Measurements from ENCODE around the gene ZSCAN12.

DNA sequence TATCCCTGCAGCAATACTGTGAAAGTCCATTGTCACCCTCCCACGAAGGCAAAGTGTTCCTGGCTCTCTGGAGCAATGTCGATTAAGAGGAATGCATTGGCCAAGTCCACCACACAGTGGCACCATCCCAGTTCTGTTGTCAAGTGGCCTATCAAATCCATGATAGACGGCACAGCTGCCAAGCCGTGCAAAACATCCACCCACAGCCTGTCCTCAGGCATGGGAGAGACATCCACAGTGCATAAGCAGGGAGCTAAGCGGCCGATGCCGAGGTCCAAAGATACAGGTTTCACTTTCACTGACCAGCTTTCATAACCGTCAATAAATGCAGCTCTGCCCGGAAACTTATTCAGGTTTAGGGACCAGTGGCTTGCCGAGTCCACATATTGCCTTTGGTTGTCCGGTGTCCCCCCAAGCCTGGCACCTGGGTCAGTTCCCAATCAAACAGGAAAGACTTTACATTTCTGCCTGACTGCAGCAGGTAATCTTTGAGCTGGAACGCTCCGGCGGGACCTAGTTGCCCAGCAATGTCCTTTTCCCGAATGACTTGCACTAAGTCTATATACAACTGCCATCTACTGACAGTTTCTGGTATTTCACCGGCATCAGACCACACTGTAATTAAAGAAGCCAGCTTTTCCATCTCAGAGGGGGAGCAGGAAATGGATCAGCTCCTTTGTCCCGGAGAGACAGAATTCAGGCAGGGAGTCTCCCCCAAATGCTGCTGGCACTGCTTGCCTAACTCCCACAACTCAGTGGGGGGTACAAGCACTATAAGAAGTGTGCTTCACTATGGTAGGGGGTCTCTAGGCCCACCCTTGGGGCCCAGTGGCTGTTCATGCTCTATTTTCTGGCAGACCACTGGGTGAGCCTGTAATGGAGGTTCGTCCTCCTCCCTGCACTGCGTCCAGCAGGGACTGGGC is 43.5 kb downstream of the ZSCAN12 start:
- TF ChIP-seq, protein P1, sequence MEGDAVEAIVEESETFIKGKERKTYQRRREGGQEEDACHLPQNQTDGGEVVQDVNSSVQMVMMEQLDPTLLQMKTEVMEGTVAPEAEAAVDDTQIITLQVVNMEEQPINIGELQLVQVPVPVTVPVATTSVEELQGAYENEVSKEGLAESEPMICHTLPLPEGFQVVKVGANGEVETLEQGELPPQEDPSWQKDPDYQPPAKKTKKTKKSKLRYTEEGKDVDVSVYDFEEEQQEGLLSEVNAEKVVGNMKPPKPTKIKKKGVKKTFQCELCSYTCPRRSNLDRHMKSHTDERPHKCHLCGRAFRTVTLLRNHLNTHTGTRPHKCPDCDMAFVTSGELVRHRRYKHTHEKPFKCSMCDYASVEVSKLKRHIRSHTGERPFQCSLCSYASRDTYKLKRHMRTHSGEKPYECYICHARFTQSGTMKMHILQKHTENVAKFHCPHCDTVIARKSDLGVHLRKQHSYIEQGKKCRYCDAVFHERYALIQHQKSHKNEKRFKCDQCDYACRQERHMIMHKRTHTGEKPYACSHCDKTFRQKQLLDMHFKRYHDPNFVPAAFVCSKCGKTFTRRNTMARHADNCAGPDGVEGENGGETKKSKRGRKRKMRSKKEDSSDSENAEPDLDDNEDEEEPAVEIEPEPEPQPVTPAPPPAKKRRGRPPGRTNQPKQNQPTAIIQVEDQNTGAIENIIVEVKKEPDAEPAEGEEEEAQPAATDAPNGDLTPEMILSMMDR (IDR thresholded peaks at IDR 0.05): peak; percentile 84 to 96 (median 91)
- no peak for TF ChIP-seq EP300 (IDR thresholded peaks at IDR 0.05; ENCODE audit: low read depth)
